HT-29 (cell line): ENCODE results near the gene GNAI2. TPM values are rescaled to one million over a fixed set of nuclear protein-coding genes. Genes with fewer than 3 reads are reported as not detected.
"Not testable (repeated sequence)": the region's sequence is repeated elsewhere in the genome, so short reads cannot be mapped to it uniquely, and the experiment has no call there.

Experiments used
- DNase-seq: peaks from one replicate; pipeline ENCODE4 v3.0.0-alpha.2; 2015; ENCODE audit warnings: low spot score
- total RNA-seq: library from RNA; depleted of rRNA; stranded (reverse); fragments of >200 nt; shearing (Covaris generic); gene quantifications from 2 replicates; pipeline ENCODE4 v1.2.3, GENCODE V29; 2014

GNAI2 gene
- total RNA-seq, 1 experiment from 2014 or later, result 167 TPM

GRCh38 chr3:50264383-50264963 is 28.5 kb downstream of the GNAI2 start:
- DNase-seq, result peak; percentile 83

DNA sequence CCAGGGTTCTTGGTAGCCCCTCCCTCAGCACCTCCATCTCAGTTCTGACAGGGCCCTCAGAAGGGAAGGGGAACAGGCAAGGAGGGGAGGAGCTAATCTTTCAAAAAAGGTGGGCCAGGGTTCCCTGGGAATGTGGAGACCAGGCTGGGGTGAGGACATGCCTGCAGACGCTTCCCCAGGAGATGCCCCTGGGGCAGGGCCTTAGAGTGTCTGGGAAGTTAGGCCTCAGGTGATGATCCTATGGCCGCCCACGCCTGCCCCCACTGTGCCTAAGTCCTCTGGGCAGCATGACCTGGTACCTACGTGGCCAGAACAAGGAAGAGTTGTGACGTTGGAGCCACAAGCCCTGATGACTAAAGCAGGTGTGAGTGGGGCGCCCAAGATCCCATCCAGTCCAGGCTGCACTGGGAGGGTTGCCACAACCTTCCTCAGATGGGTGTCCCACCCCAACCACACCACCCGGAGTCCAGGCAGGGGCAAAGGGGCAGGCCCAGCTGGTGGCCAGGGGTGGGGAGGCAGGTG is 29.0 kb downstream of the GNAI2 start:
- DNase-seq, result peak; percentile 73

- DNase-seq, result no peak
These were observed 29.6 kb downstream of the GNAI2 start for GRCh38 chr3:50265571-50265970.

DNA sequence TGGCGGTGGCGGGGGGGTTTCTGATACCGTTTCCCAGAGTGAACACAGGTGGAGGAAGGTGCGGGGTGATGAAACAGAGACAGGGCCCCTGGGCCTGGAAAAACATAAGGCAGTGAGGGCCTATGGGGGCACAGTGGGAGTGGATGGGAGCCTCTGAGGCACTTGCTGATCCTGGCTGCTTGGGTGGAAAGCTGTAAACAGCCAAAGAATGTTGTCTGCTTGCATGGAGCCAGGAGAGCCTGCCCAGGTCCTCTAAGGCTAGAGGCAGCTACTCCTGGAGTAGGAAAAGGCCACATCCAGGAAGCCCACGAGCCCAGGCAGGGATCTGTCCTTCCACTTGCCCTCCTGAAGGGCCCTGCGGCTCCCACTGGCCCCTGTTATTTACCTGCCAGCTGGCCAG is 30.0 kb downstream of the GNAI2 start:
- DNase-seq, result no peak

DNA sequence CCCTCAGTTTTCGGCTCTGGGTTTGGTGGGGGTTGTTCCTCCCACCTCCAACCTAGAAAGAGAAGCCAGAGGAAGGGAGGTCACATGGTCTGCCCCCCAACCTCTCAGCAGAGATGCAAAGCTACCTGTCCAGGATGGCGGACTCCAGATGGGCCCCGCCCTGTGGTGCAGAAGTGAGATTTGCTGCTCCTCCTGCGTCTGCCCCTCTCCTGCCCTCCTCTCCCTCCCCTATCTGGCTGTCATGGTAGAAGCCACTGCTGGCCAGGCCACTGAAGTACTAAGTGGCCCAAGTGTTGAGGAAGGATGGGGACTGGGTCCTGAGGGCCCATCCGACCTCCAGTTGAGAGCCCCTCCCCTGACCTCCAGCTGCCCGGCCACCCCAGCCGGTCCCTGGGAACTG is 30.8 kb downstream of the GNAI2 start:
- DNase-seq, result no peak

DNA sequence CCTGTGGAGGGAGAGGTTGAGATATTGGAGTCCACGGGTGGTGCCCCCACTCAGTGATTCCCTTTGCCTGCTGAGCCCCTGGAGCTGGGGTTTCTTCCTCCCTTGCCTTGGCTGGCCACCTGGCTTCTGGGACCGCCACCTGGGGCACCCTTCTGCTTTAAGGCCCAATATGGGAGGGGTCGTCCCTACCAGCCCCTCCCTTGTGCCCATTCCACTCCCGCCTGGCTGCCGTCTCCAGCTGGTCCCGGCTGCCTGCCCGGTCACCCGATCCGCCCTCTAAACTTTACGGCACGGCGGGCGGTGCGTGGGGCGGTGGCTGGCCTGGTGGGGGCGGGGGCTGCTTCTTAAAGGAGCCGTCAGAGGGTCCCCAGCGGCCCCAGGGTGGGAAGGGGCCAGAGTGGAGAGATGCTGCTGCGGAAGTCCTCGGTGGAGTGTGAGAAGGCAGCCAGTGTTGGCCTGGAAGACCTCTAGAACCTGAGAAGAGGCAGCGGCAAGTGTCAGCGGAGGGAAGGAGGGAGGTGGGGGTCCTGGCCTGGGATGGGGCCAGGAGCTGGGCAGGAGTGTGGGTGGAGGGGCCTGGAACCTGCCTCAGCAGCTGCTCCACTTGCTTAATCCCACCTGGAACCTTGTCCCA is 31.4 kb downstream of the GNAI2 start:
- no peak for DNase-seq

GRCh38 chr3:50268276-50268675 is 32.3 kb downstream of the GNAI2 start:
- no peak for DNase-seq

DNA sequence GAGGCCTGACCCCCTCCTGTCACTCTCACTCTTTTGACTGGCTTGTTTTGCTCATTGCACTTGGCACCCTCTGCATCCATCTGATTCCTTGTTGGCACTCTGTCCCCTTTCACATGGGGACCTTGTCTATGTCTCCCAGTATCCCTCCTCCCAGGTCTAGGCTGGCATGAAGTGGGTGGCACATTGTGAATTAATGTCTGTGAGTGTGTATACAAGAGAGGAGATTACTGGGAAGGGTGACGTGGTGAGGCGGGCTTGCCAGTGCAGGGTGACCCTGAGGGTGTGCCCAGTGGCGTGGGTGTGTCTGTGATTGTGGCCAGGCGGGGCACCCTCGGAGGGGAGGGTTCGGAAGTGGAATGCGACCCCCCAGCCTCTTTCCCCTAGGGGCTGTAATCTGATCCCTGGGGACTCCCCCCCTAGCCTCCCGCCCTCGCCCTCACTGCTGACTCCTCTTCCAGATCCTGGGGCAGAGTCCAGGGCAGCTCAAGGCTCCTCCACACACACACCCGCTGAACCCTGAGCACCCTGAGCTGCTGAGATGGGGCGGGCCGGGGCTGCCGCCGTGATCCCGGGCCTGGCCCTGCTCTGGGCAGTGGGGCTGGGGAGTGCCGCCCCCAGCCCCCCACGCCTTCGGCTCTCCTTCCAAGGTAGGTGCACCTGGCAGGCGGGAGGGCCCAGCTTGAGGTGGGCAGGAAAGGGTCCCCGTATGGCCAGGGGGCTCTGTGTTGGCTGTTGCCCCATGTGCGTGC is 32.9 kb downstream of the GNAI2 start, which contains the start of gene SEMA3B:
Gene SEMA3B (plus strand): TSS at position 445 of the 749 bp plus-strand sequence. CDS start 94 bp downstream, at position 539.
- peak; percentile 72 for DNase-seq

DNA sequence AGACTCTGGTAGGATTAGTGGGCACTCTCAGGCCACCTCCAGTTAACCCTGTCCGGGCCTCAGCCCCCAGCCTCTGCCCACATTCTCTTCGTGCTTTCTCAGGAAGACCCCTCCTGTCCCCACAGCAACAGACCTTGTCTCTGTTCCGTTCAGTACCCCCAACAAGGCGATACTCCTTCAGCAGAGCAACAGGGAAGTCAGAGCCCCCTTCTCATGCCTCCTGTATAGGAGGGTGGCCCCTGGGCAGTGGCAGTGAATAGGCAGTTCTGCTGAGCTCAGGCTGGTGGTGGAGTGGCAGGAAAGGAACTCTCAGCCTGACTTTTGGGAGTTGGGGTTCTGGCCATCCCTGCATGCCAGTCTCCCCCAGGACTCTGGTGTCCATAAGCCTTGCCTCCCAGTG is 33.5 kb downstream of the GNAI2 start:
- no peak for DNase-seq

DNA sequence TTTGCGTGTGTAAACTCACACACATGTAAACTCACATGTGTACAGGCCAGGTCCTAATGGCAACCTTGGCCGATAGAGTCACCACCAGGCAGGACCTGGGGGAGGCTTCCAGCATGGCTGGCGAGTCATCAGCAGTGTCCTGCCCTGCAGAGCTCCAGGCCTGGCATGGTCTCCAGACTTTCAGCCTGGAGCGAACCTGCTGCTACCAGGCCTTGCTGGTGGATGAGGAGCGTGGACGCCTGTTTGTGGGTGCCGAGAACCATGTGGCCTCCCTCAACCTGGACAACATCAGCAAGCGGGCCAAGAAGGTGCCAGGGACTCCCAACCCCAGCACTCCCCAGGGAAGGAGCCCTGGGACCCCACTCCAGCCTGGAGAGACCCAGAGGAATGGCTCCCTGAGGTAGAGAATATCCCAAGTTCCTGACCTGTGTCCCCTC is 34.0 kb downstream of the GNAI2 start:
- DNase-seq, result no peak

DNA sequence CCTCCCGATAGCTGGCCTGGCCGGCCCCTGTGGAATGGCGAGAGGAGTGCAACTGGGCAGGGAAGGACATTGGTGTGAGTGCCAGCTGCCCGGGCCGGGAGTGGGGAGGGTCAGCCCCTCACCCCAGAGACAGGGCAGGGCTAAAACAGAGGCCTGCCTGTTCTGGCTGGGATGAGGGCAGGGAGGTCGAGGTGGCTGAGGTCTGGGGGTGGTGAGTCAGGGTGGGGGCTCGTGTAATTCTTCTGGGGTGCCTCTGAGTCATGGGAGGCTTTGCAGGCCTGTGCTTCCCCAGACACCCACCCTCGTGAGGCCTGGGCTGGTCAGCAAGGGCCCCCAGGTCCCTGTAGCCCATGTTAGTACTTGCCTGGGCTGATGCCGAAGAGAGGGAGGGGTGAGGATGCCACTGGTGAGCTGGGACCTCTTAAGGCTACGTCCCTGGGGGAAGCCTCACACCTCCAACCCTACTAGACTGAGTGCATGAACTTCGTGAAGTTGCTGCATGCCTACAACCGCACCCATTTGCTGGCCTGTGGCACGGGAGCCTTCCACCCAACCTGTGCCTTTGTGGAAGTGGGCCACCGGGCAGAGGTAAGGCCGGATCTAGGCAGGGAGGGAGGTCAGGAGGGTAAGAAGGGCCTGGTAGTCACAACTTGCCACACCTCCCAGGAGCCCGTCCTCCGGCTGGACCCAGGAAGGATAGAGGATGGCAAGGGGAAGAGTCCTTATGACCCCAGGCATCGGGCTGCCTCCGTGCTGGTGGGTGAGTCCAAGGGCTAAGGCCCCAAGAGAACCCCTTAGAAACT is 34.6 kb downstream of the GNAI2 start:
- no peak for DNase-seq

DNA sequence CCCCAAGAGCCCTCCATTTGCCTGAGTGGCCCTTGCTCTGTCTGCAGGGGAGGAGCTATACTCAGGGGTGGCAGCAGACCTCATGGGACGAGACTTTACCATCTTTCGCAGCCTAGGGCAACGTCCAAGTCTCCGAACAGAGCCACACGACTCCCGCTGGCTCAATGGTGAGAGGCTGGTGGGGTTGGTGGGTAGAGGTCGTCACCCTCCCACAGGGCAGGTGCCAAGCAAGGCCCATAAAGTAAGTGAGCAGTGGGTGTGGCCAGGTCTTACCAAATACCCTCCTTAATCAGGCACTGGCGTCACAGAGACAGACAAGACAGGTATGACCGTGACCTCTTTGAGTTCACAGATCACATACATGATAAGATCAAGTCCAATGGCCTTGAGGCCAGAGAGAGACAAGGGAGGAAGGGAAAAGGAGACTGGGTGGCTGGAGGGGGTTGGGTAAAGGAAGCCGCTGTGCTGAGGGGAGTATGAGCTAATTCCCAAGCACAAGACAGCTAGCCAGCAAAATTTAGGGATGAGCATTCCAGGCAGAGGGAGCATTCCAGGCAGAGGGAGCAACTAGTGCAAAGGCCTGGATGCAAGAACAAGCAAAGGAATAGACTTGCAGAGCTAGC is 35.4 kb downstream of the GNAI2 start:
- no peak for DNase-seq

DNA sequence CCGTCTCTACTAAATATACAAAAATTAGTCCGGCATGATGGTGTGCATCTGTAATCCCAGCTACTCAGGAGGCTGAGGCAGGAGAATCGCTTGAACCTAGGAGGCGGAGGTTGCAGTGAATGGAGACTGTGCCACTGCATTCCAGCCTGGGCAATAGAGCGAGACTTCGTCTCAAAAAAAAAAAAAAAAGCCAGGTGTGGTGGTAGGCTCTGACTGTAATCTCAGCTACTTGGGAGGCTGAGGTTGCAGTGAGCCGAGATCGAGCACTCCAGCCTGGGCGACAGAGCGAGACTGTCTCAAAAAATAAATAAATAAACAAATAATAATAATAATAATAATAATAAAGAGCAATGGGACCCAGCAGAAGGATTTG is 36.5 kb downstream of the GNAI2 start:
- DNase-seq, result not testable (repeated sequence)

DNA sequence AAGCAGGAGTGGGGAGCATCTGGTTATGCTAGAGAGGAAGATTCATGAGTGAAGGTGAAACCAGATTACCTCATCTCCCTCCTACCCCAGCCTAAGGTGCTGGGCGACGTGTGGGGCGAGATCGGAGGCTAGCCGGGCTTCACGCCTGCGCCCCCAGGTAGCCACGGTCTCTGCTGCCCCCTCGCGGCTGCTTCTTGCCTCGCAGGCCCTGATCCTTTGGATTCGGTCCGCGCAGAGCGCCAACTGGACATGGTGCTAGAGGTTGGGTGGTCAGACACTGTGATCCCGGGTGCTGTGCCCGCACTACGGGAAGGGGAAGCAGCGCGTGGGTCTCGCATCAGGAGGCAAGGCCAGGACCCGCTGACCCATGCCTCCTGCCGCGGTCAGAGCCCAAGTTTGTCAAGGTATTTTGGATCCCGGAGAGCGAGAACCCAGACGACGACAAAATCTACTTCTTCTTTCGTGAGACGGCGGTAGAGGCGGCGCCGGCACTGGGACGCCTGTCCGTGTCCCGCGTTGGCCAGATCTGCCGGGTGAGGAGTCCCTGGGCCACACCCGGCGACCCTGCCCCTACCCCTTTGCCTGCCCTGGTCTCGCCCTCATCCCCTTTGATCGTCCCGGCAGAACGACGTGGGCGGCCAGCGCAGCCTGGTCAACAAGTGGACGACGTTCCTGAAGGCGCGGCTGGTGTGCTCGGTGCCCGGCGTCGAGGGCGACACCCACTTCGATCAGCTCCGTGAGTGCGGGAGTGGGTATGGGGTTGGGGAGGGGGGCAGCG is 37.1 kb downstream of the GNAI2 start:
- DNase-seq, result peak; percentile 78

DNA sequence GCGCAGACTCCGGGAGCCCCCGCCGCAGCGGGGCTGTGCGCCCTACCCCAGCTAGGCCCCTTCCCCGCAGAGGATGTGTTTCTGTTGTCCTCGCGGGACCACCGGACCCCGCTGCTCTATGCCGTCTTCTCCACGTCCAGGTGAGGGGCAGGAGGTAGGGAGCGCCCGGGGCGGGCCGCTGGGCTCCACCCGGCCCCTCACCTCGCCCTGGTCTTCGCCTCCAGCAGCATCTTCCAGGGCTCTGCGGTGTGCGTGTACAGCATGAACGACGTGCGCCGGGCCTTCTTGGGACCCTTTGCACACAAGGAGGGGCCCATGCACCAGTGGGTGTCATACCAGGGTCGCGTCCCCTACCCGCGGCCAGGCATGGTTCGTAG is 37.7 kb downstream of the GNAI2 start:
- DNase-seq, result no peak

DNA sequence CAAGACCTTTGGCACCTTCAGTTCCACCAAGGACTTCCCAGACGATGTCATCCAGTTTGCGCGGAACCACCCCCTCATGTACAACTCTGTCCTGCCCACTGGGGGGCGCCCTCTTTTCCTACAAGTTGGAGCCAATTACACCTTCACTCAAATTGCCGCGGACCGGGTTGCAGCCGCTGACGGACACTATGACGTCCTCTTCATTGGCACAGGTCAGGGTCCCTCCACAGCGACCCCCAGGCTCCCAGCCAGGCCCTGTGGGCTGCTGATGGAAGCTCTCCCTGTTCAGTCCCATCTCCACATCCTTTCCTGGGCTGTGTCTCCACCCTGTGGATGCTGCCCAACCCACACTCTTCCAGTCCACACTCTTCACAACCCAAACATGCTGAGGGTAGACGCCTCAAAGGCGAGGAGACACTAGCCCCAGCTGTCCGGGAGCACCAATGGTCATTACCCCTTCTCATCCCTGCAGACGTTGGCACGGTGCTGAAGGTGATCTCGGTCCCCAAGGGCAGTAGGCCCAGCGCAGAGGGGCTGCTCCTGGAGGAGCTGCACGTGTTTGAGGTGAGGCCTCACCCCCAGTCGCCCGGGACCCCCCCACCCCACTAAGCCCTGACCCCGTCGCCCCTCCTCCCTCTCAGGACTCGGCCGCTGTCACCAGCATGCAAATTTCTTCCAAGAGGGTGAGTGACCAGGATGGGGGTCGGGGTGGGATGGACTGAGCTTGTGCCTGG is 38.5 kb downstream of the GNAI2 start:
- peak; percentile 61 for DNase-seq

GRCh38 chr3:50275141-50275995 is 39.4 kb downstream of the GNAI2 start:
- no peak for DNase-seq

GRCh38 chr3:50275996-50276761 is 40.2 kb downstream of the GNAI2 start:
- DNase-seq, result no peak
